HEK293 (cell line): ENCODE results near the gene SFT2D3.
A peak's percentile ranks its signal among the peaks of the same experiment; 100 is the strongest.

Source experiments
- ATF2 ChIP-seq: fragments of 450-650 bp; formaldehyde crosslinking; IDR thresholded peaks from 2 replicates; pipeline ENCODE4 v1.5.1; 2016; ENCODE audit warnings: missing biosample characterization, missing genetic modification characterization, low read depth
- GLIS2 ChIP-seq: fragments of 450-650 bp; formaldehyde crosslinking; IDR thresholded peaks from 2 replicates; pipeline ENCODE4 v1.5.1; 2016; ENCODE audit warnings: missing biosample characterization, missing genetic modification characterization
- HOXC10 ChIP-seq: sonication (generic); formaldehyde crosslinking; IDR thresholded peaks from 2 replicates; pipeline ENCODE4 v1.8.1; 2023; ENCODE audit warnings: mild to moderate bottlenecking, missing genetic modification reagents
- KLF16 ChIP-seq: fragments of 450-650 bp; formaldehyde crosslinking; IDR thresholded peaks from 2 replicates; pipeline ENCODE4 v1.5.1; 2017; ENCODE audit warnings: missing biosample characterization, missing genetic modification characterization
- KLF17 ChIP-seq: fragments of 450-650 bp; formaldehyde crosslinking; IDR thresholded peaks from 2 replicates; pipeline ENCODE4 v1.5.1; 2016; ENCODE audit warnings: missing biosample characterization, missing genetic modification characterization
- MZF1 ChIP-seq: fragments of 450-650 bp; formaldehyde crosslinking; IDR thresholded peaks from 2 replicates; pipeline ENCODE4 v1.5.1; 2017; ENCODE audit warnings: missing biosample characterization, missing genetic modification characterization, borderline replicate concordance
- PRDM4 ChIP-seq: fragments of 450-650 bp; formaldehyde crosslinking; IDR thresholded peaks from 2 replicates; pipeline ENCODE4 v1.5.1; 2017; ENCODE audit warnings: missing biosample characterization, missing genetic modification characterization
- SETDB1 ChIP-seq: IDR thresholded peaks from one replicate; pipeline ENCODE4 v1.6.1; 2017; ENCODE audit warnings: mild to moderate bottlenecking, low read length, moderate library complexity, mixed read lengths; ENCODE audit not compliant: insufficient read length
- ZBTB17 ChIP-seq: fragments of 450-650 bp; formaldehyde crosslinking; IDR thresholded peaks from 2 replicates; pipeline ENCODE4 v1.5.1; 2016; ENCODE audit warnings: missing biosample characterization, missing genetic modification characterization
- ZBTB20 ChIP-seq: fragments of 450-650 bp; formaldehyde crosslinking; IDR thresholded peaks from 2 replicates; pipeline ENCODE4 v1.5.1; 2016; ENCODE audit warnings: missing biosample characterization, missing genetic modification characterization
- ZBTB26 ChIP-seq: fragments of 450-650 bp; formaldehyde crosslinking; optimal IDR thresholded peaks from 2 replicates; pipeline ENCODE3; 2016; ENCODE audit warnings: missing biosample characterization, mild to moderate bottlenecking, missing genetic modification characterization
- ZBTB6 ChIP-seq: fragments of 450-650 bp; formaldehyde crosslinking; IDR thresholded peaks from 2 replicates; pipeline ENCODE4 v1.5.1; 2017; ENCODE audit warnings: missing biosample characterization, missing genetic modification characterization
- ZFHX2 ChIP-seq: fragments of 450-650 bp; formaldehyde crosslinking; conservative IDR thresholded peaks from 2 replicates; pipeline ENCODE4 v1.5.1; 2016; ENCODE audit warnings: missing biosample characterization, missing genetic modification characterization
- ZIC2 ChIP-seq: fragments of 450-650 bp; formaldehyde crosslinking; IDR thresholded peaks from 2 replicates; pipeline ENCODE4 v1.5.1; 2016; ENCODE audit warnings: missing biosample characterization, missing genetic modification characterization
- ZNF10 ChIP-seq: fragments of 450-650 bp; formaldehyde crosslinking; IDR thresholded peaks from 2 replicates; pipeline ENCODE4 v1.5.1; 2017; ENCODE audit warnings: missing biosample characterization, missing genetic modification characterization
- ZNF112 ChIP-seq: fragments of 450-650 bp; formaldehyde crosslinking; IDR thresholded peaks from 2 replicates; pipeline ENCODE4 v1.5.0; 2017; ENCODE audit warnings: missing biosample characterization, missing genetic modification characterization
- ZNF114 ChIP-seq: fragments of 450-650 bp; formaldehyde crosslinking; IDR thresholded peaks from 2 replicates; pipeline ENCODE4 v1.5.0; 2017; ENCODE audit warnings: missing biosample characterization, missing genetic modification characterization
- ZNF169 ChIP-seq: fragments of 450-650 bp; formaldehyde crosslinking; IDR thresholded peaks from 2 replicates; pipeline ENCODE4 v1.5.1; 2016; ENCODE audit warnings: missing biosample characterization, missing genetic modification characterization
- ZNF202 ChIP-seq: fragments of 450-650 bp; formaldehyde crosslinking; IDR thresholded peaks from 2 replicates; pipeline ENCODE4 v1.5.1; 2016; ENCODE audit warnings: missing biosample characterization, missing genetic modification characterization, borderline replicate concordance
- ZNF341 ChIP-seq: fragments of 450-650 bp; formaldehyde crosslinking; IDR thresholded peaks from 2 replicates; pipeline ENCODE4; 2016; ENCODE audit warnings: low read depth, missing biosample characterization, missing genetic modification characterization
- ZNF362 ChIP-seq: fragments of 450-650 bp; formaldehyde crosslinking; IDR thresholded peaks from 2 replicates; pipeline ENCODE4 v1.5.1; 2016; ENCODE audit warnings: missing biosample characterization, missing genetic modification characterization
- ZNF37A ChIP-seq: fragments of 450-650 bp; IDR thresholded peaks from 2 replicates; pipeline ENCODE4 v1.5.1; 2018; ENCODE audit warnings: missing biosample characterization, missing genetic modification characterization
- ZNF394 ChIP-seq: fragments of 450-650 bp; formaldehyde crosslinking; IDR thresholded peaks from 2 replicates; pipeline ENCODE4 v1.5.1; 2016; ENCODE audit warnings: missing biosample characterization, missing genetic modification characterization, mild to moderate bottlenecking, moderate library complexity, borderline replicate concordance
- ZNF449 ChIP-seq: fragments of 450-650 bp; formaldehyde crosslinking; IDR thresholded peaks from 2 replicates; pipeline ENCODE4 v1.5.1; 2017; ENCODE audit warnings: missing biosample characterization, mild to moderate bottlenecking, missing genetic modification characterization, moderate library complexity
- ZNF473 ChIP-seq: fragments of 450-650 bp; formaldehyde crosslinking; IDR thresholded peaks from 2 replicates; pipeline ENCODE4 v1.5.1; 2017; ENCODE audit warnings: missing biosample characterization, missing genetic modification characterization
- ZNF544 ChIP-seq: fragments of 450-650 bp; formaldehyde crosslinking; IDR thresholded peaks from 2 replicates; pipeline ENCODE4 v1.5.0; 2017; ENCODE audit warnings: missing biosample characterization, missing genetic modification characterization
- ZNF660 ChIP-seq: fragments of 450-650 bp; IDR thresholded peaks from 2 replicates; pipeline ENCODE4 v1.5.1; 2018; ENCODE audit warnings: missing biosample characterization, mild to moderate bottlenecking, missing genetic modification characterization
- ZNF670 ChIP-seq: fragments of 450-650 bp; formaldehyde crosslinking; IDR thresholded peaks from 2 replicates; pipeline ENCODE4 v1.5.1; 2016; ENCODE audit warnings: missing biosample characterization, missing genetic modification characterization, low read depth
- ZNF791 ChIP-seq: fragments of 450-650 bp; formaldehyde crosslinking; IDR thresholded peaks from 2 replicates; pipeline ENCODE4 v1.5.1; 2016; ENCODE audit warnings: missing biosample characterization, missing genetic modification characterization
- ZSCAN23 ChIP-seq: fragments of 450-650 bp; formaldehyde crosslinking; IDR thresholded peaks from 2 replicates; pipeline ENCODE4 v1.5.1; 2016; ENCODE audit warnings: missing biosample characterization, missing genetic modification characterization

Gene SFT2D3

GRCh38 chr2:127675331-127676261, 25.7 kb upstream of the SFT2D3 start, which contains the start of gene LIMS2 (continued):
- peak; percentile 21 for TF ChIP-seq ZBTB26 (tag by site-specific recombination)
- TF ChIP-seq ZNF394 (tag by site-specific recombination), result no peak
- no peak for TF ChIP-seq ZNF544 (tag by site-specific recombination)
- TF ChIP-seq ZNF362, result no peak
- TF ChIP-seq ZSCAN23 (tag by site-specific recombination), result no peak
- no peak for TF ChIP-seq ZNF449 (tag by site-specific recombination)
- TF ChIP-seq ZNF112 (tag by site-specific recombination), result no peak
- TF ChIP-seq ZNF202 (tag by site-specific recombination), result no peak
- no peak for TF ChIP-seq HOXC10 (CRISPR knock-in tag)
- peak; percentile 75 for TF ChIP-seq ZBTB20 (tag by site-specific recombination)
- no peak for TF ChIP-seq ZBTB6 (tag by site-specific recombination)
- TF ChIP-seq ZNF791, result no peak
- no peak for TF ChIP-seq KLF16 (tag by site-specific recombination)
- TF ChIP-seq ZNF37A (tag by site-specific recombination), result no peak
- TF ChIP-seq PRDM4 (tag by site-specific recombination), result no peak
- TF ChIP-seq ZFHX2 (tag by site-specific recombination), result peak; percentile 39; the same call in 1 of the 2 replicates
- TF ChIP-seq ZNF114 (tag by site-specific recombination), result no peak
- TF ChIP-seq ATF2 (tag by site-specific recombination), result no peak
- peak; percentile 60; the same call in 1 of the 2 replicates for TF ChIP-seq GLIS2 (tag by site-specific recombination)
- no peak for TF ChIP-seq ZNF473 (tag by site-specific recombination)
- no peak for TF ChIP-seq ZNF10
- TF ChIP-seq ZIC2 (tag by site-specific recombination), result peak; percentile 22; the same call in 1 of the 2 replicates
- TF ChIP-seq KLF17 (tag by site-specific recombination), result no peak
- no peak for TF ChIP-seq MZF1 (tag by site-specific recombination)
- TF ChIP-seq ZNF660 (tag by site-specific recombination), result no peak
- TF ChIP-seq ZNF670 (tag by site-specific recombination), result no peak
- TF ChIP-seq ZNF169 (tag by site-specific recombination), result no peak
- no peak for TF ChIP-seq SETDB1
- TF ChIP-seq ZBTB17 (tag by site-specific recombination), result 0 out of 2 replicates have a peak, but pooled peaks have one; percentile 24
- peak; percentile 55 for TF ChIP-seq ZNF341 (tag by site-specific recombination)
